ENCODE results near the gene SYNRG. TPM values are rescaled to one million over a fixed set of nuclear protein-coding genes. Genes with fewer than 3 reads are reported as not detected.

Gene SYNRG
- total and polyA plus RNA-seq, 2 donors (not counting 3 experiments of a cell fraction or from before 2014, with no cell fraction given): 15.3 to 42.2 TPM

- H4K20me1 ChIP-seq (replicated peaks; ENCODE audit: control insufficient read depth, extremely low read depth, insufficient read depth, low read length): no peaks in the 10 kb centered on the region
- DNase-seq (ENCODE audit: low read depth, low spot score) (no peak), FAIRE-seq (no peak)
- no peak overlapping the region for H3K9ac ChIP-seq (replicated peaks; ENCODE audit: extremely low read depth, insufficient read depth, low read length)
- no peak overlapping the region for H3K4me3 ChIP-seq (replicated peaks in 1 of 3; ENCODE audit: insufficient read depth in 1 of 3, low read depth in 1 of 3, low read length in 3 of 3)
- ChIA-PET POLR2A (no interaction called here), CTCF (interaction anchor here (1.2 to 1.3 kb wide), 2 partner anchors 8 to 145 kb away, joined by 6 read pairs; no protein-coding TSS in a partner anchor)
- BruUV-seq (replicated peaks): no TSS peak
- no peak overlapping the region for H3K27ac ChIP-seq (ENCODE audit: insufficient read depth, low read depth, low read length)
- H3K9me1 ChIP-seq (replicated peaks; ENCODE audit: control insufficient read depth, extremely low read depth, insufficient read depth, low read length): no peaks in the 10 kb centered on the region
- no peaks in the 10 kb centered on the region for H3K9me3 ChIP-seq (replicated peaks; ENCODE audit: control insufficient read depth, insufficient read depth, low read length)
- TF ChIP-seq POLR2A (IDR thresholded peaks at IDR 0.05; ENCODE audit: low read depth, low read length) (no peak), MAX (IDR thresholded peaks at IDR 0.05; ENCODE audit: insufficient read depth, insufficient read length) (no peak), FOS (IDR thresholded peaks at IDR 0.05; ENCODE audit: borderline replicate concordance, insufficient read depth, low read length) (no peak), JUN (IDR thresholded peaks at IDR 0.05; ENCODE audit: borderline replicate concordance, insufficient read depth, insufficient read length, low read depth) (no peak), GATA2 (IDR thresholded peaks at IDR 0.05; ENCODE audit: insufficient read depth, insufficient read length, low read depth, low read length) (no peak), EZH2 (IDR thresholded peaks at IDR 0.05; ENCODE audit: borderline replicate concordance, low read depth, low read length, severe bottlenecking) (no peak), MYC (IDR thresholded peaks at IDR 0.05; ENCODE audit: low read depth, low read length) (no peak), POLR2AphosphoS5 (IDR thresholded peaks at IDR 0.05; ENCODE audit: insufficient read depth, low read depth, low read length) (no peak)
- no peaks in the 10 kb centered on the region for H3K4me1 ChIP-seq (ENCODE audit: control insufficient read depth, extremely low read depth, insufficient read depth, low read length)
- peaks cover 14 to 20% of the 10 kb centered on the region in 2 experiments for H3K36me3 ChIP-seq (ENCODE audit: control insufficient read depth in 2 of 2, extremely low read depth in 1 of 2, insufficient read depth in 2 of 2, low read length in 2 of 2)
- intact Hi-C loops (cut with micrococcal nuclease): no loop called here
- no peak overlapping the region for H3K4me2 ChIP-seq (ENCODE audit: insufficient read depth, low read length)
- dilution Hi-C loops (cut with MboI; ENCODE audit: extremely low pct_ligation_motif_present, low sequenced_read_pairs): no loop called here
- H2AFZ ChIP-seq (ENCODE audit: low read depth, low read length): no peak overlapping the region
- no peaks in the 10 kb centered on the region for H3K27me3 ChIP-seq (ENCODE audit: control insufficient read depth in 2 of 2, insufficient read depth in 2 of 2, low read length in 2 of 2)
- H3K79me2 ChIP-seq (ENCODE audit: control insufficient read depth, insufficient read depth, low read length): peaks cover under 1% of the 10 kb centered on the region
These were observed 90.4 kb downstream of the SYNRG start for GRCh38 chr17:37518826-37519225.

GRCh38 chr17:37517881-37518280, 91.3 kb downstream of the SYNRG start:
- Histone ChIP-seq H3K36me3 (ENCODE audit: control insufficient read depth in 2 of 2, extremely low read depth in 1 of 2, insufficient read depth in 2 of 2, low read length in 2 of 2) (peaks cover 14 to 16% of the 10 kb centered on the region in 2 experiments), H3K9me3 (replicated peaks; ENCODE audit: control insufficient read depth, insufficient read depth, low read length) (no peaks in the 10 kb centered on the region), H3K4me1 (ENCODE audit: control insufficient read depth, extremely low read depth, insufficient read depth, low read length) (no peaks in the 10 kb centered on the region), H3K27ac (ENCODE audit: insufficient read depth, low read depth, low read length) (no peak overlapping the region), H3K4me3 (replicated peaks in 1 of 3; ENCODE audit: insufficient read depth in 1 of 3, low read depth in 1 of 3, low read length in 3 of 3) (no peak overlapping the region), H3K27me3 (ENCODE audit: control insufficient read depth in 2 of 2, insufficient read depth in 2 of 2, low read length in 2 of 2) (no peaks in the 10 kb centered on the region), H3K9ac (replicated peaks; ENCODE audit: extremely low read depth, insufficient read depth, low read length) (no peak overlapping the region), H3K79me2 (ENCODE audit: control insufficient read depth, insufficient read depth, low read length) (peaks cover 4% of the 10 kb centered on the region), H4K20me1 (replicated peaks; ENCODE audit: control insufficient read depth, extremely low read depth, insufficient read depth, low read length) (no peaks in the 10 kb centered on the region), H3K4me2 (ENCODE audit: insufficient read depth, low read length) (no peak overlapping the region), H3K9me1 (replicated peaks; ENCODE audit: control insufficient read depth, extremely low read depth, insufficient read depth, low read length) (no peaks in the 10 kb centered on the region), H2AFZ (ENCODE audit: low read depth, low read length) (no peak overlapping the region)
- no TSS peak for BruUV-seq (replicated peaks)
- dilution Hi-C loops (cut with MboI; ENCODE audit: extremely low pct_ligation_motif_present, low sequenced_read_pairs) (no loop called here), intact Hi-C loops (cut with micrococcal nuclease) (no loop called here)
- ChIA-PET POLR2A (no interaction called here), CTCF (interaction anchor here (1.3 to 4.3 kb wide), 3 partner anchors 9 to 144 kb away, joined by 3 to 16 read pairs (median 6); no protein-coding TSS in a partner anchor)
- DNase-seq (ENCODE audit: low read depth, low spot score): no peak
- TF ChIP-seq POLR2A (IDR thresholded peaks at IDR 0.05; ENCODE audit: low read depth, low read length): no peak
- TF ChIP-seq GATA2 (IDR thresholded peaks at IDR 0.05; ENCODE audit: insufficient read depth, insufficient read length, low read depth, low read length): no peak
- no peak for TF ChIP-seq JUN (IDR thresholded peaks at IDR 0.05; ENCODE audit: borderline replicate concordance, insufficient read depth, insufficient read length, low read depth)
- TF ChIP-seq FOS (IDR thresholded peaks at IDR 0.05; ENCODE audit: borderline replicate concordance, insufficient read depth, low read length): no peak
- no peak for TF ChIP-seq MAX (IDR thresholded peaks at IDR 0.05; ENCODE audit: insufficient read depth, insufficient read length)
- no peak for FAIRE-seq

Data from endothelial cell of umbilical vein (primary cell).